Measurements from ENCODE around the gene CXCR4.

- TF ChIP-seq CTCF (IDR thresholded peaks at IDR 0.05; ENCODE audit: low read depth, low read length, poor library complexity, severe bottlenecking) (no peak), EZH2phosphoT487 (IDR thresholded peaks at IDR 0.05; ENCODE audit: borderline replicate concordance, low read length) (no peak)
Measured at GRCh38 chr2:136127356-136127755, 9.4 kb upstream of the CXCR4 start.

All from DOHH2 (cell line).